LNCaP clone FGC (cell line): ENCODE measurements around the gene GUCA1A.
"Not testable (repeated sequence)": the region's sequence is repeated elsewhere in the genome, so short reads cannot be mapped to it uniquely, and the experiment has no call there.

Experiments
- DNase-seq: peaks from one replicate; pipeline ENCODE4 v3.0.0-alpha.2; 2011; ENCODE audit warnings: low read depth
- H3K4me3 ChIP-seq: 2 replicates; pipeline ENCODE4 v1.5.1; 2011; ENCODE audit warnings: mild to moderate bottlenecking, low read depth, low read length, control low read depth
- CTCF ChIP-seq: IDR thresholded peaks from 2 replicates; pipeline ENCODE4 v1.5.1; 2012; ENCODE audit warnings: mild to moderate bottlenecking; ENCODE audit not compliant: control insufficient read depth, insufficient read depth; ENCODE audit errors: extremely low read depth

The GUCA1A gene

GRCh38 chr6:42204768-42205282 is 31.7 kb downstream of the GUCA1A start:
- no peak for TF ChIP-seq CTCF
- DNase-seq = no peak
- no peak overlapping the region for H3K4me3 ChIP-seq

- DNase-seq, H3K4me3 ChIP-seq: not testable (repeated sequence)
Observed at GRCh38 chr6:42207559-42207958, 34.4 kb downstream of the GUCA1A start.

- no peak for TF ChIP-seq CTCF
- DNase-seq = peak; percentile 81
- H3K4me3 ChIP-seq = no peak overlapping the region
Observed at GRCh38 chr6:42210551-42210950, 37.4 kb downstream of the GUCA1A start.

- H3K4me3 ChIP-seq = no peak overlapping the region
- no peak for TF ChIP-seq CTCF
- peak; percentile 38 for DNase-seq
Observed at GRCh38 chr6:42211726-42212125, 38.6 kb downstream of the GUCA1A start.

- no peak for TF ChIP-seq CTCF
- H3K4me3 ChIP-seq = no peak overlapping the region
- no peak for DNase-seq
Observed at GRCh38 chr6:42212442-42212841, 39.3 kb downstream of the GUCA1A start.

GRCh38 chr6:42216495-42216894 is 43.3 kb downstream of the GUCA1A start:
- H3K4me3 ChIP-seq = peak overlapping the region; percentile 86
- DNase-seq = not testable (repeated sequence)

GRCh38 chr6:42217157-42217518 is 44.0 kb downstream of the GUCA1A start:
- TF ChIP-seq CTCF = no peak
- H3K4me3 ChIP-seq = peak overlapping the region; percentile 86
- DNase-seq = no peak

GRCh38 chr6:42217519-42218367 is 44.6 kb downstream of the GUCA1A start, which contains the start of gene MRPS10:
Gene MRPS10 (minus strand): TSS chr6:42217861. CDS start chr6:42217849, 12 bp downstream.
- TF ChIP-seq CTCF = no peak

More at GRCh38 chr6:42217519-42218367, 44.6 kb downstream of the GUCA1A start, which contains the start of gene MRPS10:
- DNase-seq = peak; percentile 95
- H3K4me3 ChIP-seq = peak within 1 kb of the TSS; percentile 86
